Stimulated activated CD4-positive, alpha-beta T cell treated with anti-CD3 and anti-CD28 coated beads, Interleukin-1b, Interleukin-23, amount 100 ng/mL, for 48 hours (primary cell): Measurements from ENCODE around the gene ZDHHC7.
"Not testable (repeated sequence)": the region's sequence is repeated elsewhere in the genome, so short reads cannot be mapped to it uniquely, and the experiment has no call there.

Source experiments
- DNase-seq: peaks from one replicate; pipeline ENCODE4 v3.0.0-alpha.2; 2020

ZDHHC7 gene

DNA sequence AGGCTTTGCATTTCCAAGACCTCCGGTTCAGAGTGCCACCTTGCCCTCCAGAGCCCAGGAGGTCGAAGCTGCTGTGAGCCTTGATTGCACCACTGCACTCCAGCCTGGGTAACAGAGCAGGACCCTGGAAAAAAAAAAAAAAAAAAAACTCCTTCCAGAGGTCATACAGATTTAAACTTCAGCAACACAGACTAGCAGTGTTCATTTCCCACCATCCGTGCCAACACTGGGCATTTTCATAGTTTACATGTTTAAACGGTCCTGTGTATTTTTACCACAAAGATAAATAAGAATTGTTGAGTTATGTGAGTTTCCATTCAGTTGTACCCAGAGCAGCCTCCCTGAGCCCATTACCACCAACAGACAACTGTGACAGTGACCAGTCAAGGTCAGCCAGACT lies 50.4 kb downstream of the ZDHHC7 start:
- DNase-seq: no peak

DNA sequence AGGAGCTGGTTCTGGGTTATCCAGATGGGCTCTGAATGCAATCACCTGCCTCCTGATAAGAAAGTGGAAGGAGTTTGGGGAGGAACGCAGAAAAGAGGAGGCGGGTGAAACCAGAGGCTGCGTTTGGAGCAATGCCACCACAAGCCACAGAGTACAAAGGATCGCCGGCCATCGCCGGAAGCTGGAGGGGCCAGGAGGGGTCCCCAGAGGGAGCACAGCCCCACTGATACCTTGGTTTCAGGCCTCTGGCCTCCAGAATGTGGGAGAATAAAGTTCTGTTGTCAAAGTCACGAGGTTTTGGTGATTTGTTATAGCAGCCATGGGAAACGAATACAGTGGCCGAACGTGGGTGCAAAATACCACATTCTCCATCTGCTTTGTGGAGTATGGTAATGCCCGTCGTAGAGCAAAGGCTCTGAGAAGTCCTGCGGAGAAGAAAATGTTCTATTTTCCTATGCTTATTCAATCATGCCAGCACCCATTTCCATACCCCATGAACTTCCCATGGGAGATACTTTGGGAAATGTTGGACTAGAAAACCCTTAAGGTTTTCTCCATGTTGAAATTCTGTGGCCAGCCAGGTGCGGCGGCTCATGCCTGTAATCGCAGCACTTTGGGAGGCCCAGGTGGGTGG lies 51.4 kb downstream of the ZDHHC7 start:
- DNase-seq: no peak

DNA sequence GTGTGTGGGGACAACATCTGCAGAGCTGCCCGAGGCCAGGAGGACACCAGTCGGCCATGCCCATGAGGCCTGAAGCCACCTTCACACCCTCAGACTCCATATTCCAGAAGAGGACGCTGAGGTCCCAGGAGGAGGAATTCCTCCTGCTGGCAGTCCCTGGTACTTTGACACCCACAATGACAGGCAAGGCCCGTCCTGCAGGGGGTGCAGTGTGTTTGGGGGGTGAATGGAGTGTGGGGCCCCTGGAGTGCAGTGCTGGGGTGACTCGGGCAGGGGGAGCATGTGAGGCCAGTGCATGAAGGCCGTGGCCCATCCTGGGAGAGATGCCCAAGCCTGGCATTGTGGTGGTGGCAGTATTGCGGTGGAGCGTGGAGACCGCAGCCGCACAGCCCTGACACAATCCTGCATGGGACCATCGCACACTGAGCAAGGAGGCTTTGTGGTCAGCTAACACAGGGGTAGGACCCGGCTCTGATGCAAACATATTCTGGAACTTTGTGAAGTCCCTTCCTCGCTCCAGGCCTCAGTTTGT lies 52.2 kb downstream of the ZDHHC7 start:
- DNase-seq: no peak

DNA sequence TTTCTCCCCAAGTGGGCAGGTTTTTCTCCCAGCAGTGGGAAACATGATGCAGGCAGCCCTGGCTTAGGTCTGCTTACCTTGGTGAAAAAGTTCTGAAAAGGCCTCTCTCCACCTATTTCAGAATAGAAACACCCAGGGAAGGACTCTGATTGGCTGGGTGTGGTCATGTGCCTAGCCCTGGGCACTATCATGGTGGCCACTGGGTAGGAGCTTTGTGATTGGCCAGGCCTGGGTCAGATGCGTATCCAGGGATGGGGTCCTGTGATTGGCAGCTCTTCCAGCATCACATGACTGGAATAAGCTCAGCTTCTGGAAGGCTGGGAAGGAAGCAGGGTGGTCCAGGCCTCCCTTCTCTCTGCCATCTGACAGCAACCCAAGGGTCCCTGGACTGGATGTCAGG lies 53.5 kb downstream of the ZDHHC7 start:
- DNase-seq: no peak

DNA sequence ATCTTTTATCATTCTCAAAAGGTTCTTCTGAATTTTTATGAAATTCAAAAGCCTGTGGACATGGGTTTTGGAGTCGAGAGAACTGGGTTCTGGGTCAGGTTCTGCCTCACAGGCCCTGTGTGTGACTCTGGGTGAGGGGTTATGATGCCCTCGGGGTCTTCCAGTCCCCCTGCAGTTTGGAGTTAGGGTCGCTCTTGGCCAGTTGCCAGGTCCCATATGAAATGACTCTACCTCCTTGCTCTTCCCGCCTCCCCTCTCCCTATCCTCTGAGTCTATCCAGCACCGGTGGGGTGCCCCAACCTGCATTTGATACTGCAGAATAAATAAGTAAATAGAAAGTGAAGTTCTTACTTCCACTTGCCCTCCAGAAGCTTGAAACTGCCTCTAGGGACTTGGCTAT lies 54.1 kb downstream of the ZDHHC7 start:
- no peak for DNase-seq

DNA sequence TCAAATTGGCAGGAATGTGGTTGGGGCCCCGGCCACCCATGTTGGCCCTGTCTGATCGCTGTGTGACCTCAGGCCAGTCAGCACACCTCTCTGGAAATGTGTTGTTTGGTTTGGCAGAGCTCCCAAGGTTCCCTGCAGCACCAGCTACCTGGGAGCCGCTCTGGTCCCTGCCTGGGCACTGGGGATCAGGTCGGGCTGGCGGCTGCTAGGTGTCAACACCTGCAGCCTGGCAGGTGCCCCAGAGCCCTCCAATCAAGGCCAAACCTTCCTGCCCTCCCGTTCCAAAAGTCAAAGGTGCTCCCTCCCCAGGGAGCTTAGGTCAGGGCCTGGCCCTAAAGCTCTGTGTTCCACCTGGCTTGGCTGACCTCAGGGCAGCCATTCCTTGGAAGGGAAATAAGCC lies 55.9 kb downstream of the ZDHHC7 start:
- DNase-seq: no peak

DNA sequence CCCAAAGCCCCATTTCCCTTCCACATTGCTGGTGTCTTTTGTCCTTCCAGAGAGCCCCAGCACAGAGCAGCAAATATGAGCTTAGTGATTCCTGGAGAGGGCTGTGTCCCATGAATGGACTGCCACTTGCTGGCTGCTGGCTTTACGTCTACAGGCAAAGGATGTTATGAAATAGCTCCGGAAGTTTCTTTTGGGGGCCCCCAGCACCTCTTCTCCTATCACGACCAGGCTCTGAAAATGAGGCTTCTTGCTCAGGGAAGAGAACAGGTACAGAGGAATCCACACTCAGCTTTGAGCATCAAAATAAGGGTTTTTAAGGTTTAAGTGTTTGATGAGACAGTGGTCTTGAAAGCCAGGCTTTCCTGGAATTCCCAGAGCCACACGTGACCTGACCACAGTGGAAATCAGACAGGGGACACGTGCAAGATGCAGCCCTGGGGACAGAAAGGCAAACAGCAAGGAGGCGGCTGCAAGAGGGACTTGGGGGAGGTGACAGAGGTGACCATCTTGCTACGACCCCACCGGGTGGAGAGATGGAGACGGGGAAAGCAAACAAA lies 58.1 kb downstream of the ZDHHC7 start:
- no peak for DNase-seq

DNA sequence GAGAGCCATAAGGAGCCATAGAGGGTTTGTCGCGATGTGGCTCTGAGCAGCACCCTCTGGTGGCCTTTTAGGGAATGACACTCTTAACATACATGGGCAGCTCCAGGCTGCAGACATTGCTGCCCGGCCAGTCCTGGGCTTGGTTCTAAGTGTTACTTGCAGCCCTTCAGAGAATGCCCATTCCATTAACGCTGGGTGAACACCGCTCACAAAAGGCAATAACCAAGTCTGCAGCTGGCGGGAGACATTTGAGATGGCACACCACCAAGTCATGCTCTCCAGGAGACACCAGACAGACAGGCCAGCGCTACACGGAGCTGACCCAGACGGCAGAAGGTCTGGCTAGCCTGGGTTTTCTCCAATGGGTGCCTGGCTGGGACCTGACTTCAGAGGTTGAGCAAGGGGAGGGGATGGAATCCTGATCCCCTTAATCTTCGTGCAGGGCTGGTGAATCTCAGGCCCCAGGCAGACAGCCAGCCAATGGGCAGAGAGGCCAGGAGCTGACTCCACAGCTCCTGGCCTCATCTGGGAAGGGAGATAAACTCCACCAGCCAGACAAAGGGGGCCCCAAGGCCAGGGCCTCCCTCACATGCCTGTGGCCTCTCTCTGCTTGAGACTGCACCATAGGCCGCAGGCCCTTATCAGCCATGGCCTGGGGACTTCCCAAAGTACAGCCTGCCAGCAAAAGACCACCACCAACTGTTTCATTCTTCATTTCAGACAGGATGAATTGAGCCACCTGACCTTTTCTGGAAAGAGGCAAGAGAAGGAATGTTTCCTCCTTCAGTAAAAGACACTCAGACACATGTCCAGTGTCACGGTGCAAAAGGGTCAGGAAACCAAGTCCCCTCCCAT lies 58.8 kb downstream of the ZDHHC7 start:
- peak; percentile 64 for DNase-seq

DNA sequence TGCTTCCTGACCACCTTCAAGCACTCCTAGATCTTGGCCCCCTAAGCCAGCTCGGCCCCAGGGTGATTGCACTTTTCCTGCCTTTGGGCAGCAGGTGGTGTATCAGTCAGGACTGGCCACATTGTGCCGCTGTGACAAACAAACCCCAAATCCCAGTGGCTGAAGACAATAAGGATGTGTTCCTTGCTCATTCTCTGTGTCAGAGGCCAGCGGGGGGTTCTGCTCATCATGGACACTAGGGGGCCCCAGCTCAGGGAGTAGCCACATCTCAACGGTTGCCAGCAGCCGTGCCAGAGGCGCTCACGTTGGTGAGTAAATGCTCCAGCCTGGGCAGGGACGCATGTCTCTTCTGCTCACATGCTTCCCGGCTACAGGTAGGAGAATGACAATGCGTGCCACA lies 60.4 kb downstream of the ZDHHC7 start:
- DNase-seq: peak; percentile 42

DNA sequence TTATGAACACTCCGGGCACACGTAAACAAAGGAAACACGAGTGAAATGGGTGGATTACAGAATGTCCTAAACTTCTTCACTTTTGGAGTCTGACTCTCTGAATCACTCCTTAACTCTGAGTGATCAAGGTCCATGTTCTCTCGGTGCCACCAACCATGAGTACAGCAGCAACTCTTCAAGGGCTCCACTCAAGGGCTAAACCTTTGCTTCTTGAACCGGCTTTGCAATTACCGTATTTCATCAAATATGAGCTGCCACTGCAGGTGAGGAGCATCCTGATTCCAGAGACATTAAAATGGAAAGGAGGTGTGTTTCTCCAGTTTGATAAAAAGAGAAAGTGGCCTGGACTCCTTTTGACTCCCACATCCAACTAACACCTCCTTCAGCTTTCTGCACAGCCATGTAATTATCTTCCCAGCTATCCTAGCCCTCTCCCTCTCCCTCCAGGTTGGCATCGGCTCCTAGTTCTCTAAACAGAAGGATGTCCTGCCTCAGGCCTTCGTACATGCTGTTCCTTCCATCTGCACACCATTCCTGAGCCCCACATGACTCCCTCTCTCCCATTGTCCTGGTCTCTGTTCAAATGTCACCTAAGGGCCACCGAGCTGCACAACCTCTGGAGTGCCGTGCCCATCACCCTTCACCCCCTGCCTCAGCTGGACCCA lies 61.4 kb downstream of the ZDHHC7 start:
- DNase-seq: no peak

DNA sequence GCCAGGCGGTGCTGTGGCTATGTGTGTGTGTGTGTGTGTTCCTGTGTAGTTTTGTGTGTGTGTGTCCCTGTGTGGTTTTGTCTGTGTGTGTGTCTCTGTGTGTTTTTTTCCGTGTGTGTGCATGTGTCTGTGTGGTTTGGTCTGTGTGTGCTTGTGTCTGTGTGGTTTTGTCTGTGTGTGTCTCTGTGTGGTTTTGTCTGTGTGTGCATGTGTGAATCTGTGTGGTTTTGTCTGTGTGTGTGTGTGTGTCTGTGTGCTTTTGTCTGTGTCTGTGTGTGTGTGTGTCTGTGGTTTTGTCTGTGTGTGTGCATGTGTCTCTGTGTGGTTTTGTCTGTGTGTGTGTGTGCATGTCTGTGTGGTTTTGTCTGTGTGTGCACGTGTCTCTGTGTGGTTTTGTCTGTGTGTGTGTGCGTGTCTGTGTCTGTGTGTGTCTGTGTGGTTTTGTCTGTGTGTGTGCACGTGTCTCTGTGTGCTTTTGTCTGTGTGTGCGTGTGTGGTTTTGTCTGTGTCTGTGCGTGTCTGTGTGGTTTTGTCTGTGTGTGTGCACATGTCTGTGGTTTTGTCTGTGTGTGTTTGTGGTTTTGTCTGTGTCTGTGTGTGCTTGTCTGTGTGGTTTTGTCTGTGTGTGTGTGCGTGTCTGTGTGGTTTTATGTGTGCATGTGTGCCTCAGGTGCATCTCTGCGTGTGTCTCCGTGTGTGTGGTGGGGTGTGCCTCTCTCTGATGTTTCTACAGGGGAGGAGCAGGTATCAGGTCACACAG lies 62.3 kb downstream of the ZDHHC7 start:
- DNase-seq: no peak

DNA sequence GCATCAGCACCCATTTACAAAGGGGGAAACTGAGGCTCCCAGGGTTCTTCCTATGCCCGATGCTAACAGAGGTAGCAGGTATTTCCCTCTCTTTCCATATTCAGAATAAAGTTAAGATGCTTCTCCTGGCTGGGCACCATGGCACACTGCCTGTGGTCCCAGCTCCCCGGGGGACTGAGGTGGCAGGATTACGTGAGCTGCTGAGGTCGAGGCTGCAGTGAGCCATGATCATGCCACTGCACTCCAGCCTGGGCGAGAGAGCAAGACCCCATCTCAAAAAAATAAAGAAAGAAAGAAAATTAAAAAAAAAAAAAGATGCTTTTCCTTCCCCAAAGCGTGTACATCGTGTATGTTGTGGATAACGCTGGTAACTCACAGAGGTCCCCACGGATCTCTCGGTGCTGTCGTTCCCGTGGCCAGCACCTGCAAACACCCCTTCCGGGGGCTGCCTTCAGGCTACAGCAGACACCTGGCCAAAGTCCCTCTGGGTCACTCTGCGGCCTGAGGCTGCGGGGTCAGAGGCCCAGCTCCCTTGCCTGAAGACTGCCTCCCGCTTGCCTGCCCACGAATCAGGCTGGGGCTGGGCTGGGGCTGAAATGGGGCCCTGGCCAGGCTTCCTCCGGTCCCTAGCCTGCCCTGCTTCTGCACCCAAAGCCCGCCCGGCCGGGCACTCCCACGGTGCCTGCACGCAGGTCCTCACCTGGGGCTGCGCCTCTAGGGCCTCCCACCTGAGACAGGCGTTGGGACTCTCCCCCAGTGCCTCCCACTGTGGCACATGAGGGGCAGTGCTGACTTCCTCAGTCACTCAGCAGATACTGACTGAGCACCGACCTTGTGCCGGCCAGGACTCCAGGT lies 63.1 kb downstream of the ZDHHC7 start:
- DNase-seq: no peak

DNA sequence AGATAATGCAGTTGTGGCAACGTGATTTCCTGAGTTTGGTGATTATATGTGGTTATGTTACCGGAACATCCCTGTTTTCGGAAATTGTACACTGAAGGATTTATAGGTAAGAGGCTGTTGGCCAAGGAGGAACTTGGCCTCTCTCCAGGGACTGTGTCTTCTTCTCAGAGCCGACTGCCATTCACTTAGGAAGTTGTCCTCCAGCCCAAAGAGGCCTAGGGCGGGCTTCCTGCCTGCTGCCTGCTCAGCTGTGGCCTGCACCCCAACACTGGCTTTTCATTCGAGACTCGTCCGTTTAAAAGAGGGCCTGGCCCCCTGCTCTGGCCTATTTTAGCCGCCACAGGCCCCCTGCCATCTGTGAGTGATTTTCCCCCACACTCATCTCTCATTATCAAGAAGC lies 64.3 kb downstream of the ZDHHC7 start:
- no peak for DNase-seq

DNA sequence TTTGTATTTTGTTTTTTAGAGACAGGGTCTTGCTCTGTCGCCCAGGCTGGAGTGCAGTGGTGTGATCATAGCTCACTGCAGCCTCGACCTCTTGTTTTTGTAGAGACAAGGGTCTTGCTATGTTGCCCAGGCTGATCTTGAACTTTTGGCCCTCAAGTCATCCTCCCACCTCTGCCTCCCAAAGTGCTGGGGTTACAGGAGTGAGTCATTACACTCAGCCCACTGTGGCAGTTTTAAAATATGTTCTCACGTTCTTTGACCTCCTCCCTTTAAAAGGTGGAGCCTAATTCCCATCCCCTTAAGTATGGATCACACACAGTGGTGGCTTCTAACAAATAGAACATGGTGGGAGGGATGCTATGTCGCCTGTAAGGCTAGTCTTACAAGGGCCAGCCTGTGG lies 67.7 kb downstream of the ZDHHC7 start:
- no peak for DNase-seq

DNA sequence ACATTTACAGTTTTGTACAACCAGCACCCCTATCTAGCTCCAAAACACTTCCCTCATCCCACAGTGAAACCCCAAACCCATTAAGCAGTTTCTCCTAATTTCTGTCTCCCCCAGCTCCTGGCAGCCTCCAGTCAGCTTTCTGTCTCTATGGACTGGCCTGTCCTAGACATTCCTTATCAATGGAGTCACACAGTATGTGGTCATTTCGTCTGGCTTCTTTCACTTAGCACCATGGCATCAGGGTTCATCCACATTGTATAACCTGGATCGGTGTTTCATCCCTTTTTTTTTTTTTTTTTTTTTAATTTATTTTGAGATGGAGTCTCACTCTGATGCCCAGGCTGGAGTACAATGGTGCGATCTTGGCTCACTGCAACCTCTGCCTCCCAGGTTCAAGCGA lies 68.5 kb downstream of the ZDHHC7 start:
- no peak for DNase-seq

DNA sequence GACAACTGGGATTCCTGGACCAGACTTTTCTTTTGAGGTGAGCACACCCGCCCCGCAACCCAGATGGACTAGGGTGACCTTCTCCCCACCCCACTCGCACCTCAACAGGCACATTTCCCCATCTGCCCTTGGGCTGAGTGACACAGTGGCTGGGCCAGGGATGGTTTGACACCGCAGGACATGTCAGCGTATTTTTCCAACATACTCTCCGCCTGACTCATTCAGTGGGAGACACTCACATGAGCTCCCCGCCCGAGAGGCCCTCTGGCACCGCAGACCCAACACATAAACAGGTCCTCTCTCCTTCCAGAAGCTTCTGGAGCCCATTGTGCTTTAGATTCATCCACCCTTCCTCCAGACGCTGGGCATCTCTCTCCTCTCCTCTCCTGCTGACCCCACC lies 69.4 kb downstream of the ZDHHC7 start:
- DNase-seq: no peak

DNA sequence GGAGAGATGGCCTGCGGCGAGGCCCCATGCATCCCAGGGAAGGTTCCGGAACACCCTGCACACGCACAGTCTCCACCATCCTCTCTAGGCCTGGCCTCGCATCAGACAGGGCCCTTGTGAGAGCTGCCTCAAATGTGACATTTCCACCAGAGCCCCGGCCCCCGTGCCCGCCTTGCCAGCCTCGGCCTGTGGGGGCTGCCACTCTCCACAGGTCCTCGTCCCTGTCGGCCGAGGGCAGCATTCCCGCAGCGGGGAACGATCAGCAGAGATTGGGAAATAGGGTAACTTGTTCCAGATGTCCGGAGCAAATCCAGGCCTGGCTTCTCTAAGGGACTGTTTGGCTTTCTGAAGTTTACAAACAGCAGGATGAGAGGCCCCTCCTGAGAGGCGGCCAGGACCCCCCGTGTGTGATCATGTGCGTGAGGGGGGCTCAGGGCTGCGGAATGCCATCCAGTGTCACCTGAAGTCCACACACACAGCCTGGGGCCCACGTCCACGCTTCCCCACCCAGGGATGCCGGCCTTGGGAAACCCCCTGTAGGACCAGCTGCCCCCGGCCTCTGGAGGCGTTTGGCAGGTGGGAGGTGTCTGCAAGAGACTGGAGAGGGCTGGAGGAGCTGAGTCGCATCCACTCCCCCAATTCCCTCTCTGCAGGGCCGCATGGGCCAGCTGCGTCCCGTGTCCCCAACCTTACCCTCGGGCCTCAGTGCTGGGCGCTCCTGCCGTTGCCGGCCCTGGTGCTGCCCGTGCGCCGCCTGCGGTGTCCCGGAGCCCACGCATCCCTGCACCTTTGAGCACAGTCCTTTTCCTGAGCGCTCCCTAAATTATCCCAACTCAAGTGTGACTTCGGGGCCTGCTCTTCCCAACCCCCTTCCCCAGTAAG lies 70.4 kb downstream of the ZDHHC7 start:
- DNase-seq: no peak

DNA sequence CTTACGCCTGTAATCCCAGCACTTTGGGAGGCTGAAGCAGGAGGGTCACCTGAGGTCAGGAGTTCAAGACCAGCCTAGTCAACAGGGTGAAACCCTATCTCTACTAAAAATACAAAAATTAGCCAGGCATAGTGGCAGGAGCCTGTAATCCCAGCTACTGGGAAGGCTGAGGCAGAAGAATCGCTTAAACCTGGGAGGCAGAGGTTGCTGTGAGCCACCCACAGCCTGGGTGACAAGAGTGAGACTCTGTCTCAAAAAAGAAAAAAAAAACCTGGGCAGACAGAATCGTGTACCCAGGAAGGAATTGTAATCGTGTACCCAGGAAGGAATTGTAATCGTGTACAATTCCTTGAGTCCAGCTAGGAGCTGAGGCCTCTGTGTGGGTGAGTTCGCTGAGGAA lies 72.7 kb downstream of the ZDHHC7 start:
- DNase-seq: not testable (repeated sequence)

DNA sequence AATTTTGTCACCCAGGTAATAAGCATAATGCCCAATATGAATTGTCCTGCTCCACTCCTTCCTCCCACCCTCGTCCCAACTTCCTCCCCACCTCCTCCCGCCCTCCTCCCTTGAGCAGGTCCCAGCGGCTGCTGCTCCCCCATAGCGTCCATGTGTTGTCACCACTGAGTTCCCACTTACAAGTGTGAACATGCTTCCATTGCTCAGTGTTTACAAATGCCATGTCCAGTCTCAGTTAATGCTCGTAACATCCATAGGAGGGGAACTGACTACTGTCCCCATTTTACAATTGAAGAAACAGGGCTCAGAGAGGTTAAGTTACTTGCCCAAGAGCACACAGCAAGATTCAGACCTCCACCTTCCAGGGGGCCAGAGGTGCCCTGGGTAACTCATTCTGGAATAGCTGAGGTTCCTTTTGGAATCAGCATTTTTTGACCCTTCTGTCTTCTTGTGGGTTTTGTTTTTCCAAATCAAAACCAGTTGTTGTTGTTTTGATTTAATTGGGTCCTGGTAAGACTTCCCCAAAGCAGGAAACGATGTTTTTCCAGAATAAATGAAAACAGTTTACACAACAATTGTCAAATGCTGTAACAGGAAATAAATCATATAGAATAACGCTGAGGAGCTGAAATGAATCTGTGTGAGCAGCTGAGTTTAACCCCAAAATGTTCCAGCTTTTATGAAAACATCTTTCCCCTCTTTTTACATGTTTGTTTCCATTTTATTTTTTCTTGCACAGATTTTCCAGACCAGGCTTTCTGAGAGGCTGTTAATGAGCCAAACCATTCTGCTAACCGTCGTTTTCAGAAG lies 73.9 kb downstream of the ZDHHC7 start:
- no peak for DNase-seq
